HepG2 (cell line): ENCODE measurements around the gene EIF5. TPM values are rescaled to one million over a fixed set of nuclear protein-coding genes. Genes with fewer than 3 reads are reported as not detected.

Source experiments
- ELF4 ChIP-seq: sonication (generic); formaldehyde crosslinking; IDR thresholded peaks from 2 replicates; pipeline ENCODE4 v1.5.0; 2020; ENCODE audit warnings: missing genetic modification reagents, mild to moderate bottlenecking, moderate library complexity, borderline replicate concordance
- ETV5 ChIP-seq: IDR thresholded peaks from 2 replicates; pipeline ENCODE4 v1.6.1; 2018; ENCODE audit warnings: missing biosample characterization, missing genetic modification reagents, inconsistent platforms, borderline replicate concordance
- GMEB1 ChIP-seq: sonication (generic); formaldehyde crosslinking; IDR thresholded peaks from 2 replicates; pipeline ENCODE4 v1.5.1; 2020; ENCODE audit warnings: missing genetic modification reagents, mild to moderate bottlenecking, borderline replicate concordance
- HBP1 ChIP-seq: IDR thresholded peaks from 2 replicates; pipeline ENCODE4 v1.6.1; 2016; ENCODE audit warnings: low read depth, control low read depth
- HES4 ChIP-seq: sonication (generic); formaldehyde crosslinking; IDR thresholded peaks from 2 replicates; pipeline ENCODE4 v1.9.0; 2021; ENCODE audit warnings: mild to moderate bottlenecking, missing genetic modification reagents, borderline replicate concordance
- HNRNPLL ChIP-seq: fragments of 200-400 bp; formaldehyde crosslinking; IDR thresholded peaks from 2 replicates; pipeline ENCODE4 v1.6.1; 2017; ENCODE audit warnings: mild to moderate bottlenecking, low read depth, low read length; ENCODE audit not compliant: poor library complexity, severe bottlenecking
- IRF2 ChIP-seq: IDR thresholded peaks from 2 replicates; pipeline ENCODE4 v1.6.1; 2018; ENCODE audit warnings: missing genetic modification reagents, missing compliant biosample characterization
- MAZ ChIP-seq, 2 experiments: sonication (generic) in 1 of 2; formaldehyde crosslinking in 1 of 2; IDR thresholded peaks; 2 replicates each; pipeline versions ENCODE4 v1.5.0 to v1.6.1; 2012 to 2020; ENCODE audit warnings: low read depth in 2 of 2, mild to moderate bottlenecking in 2 of 2, borderline replicate concordance in 1 of 2, improper control_type of control experiment in 1 of 2, low read length in 1 of 2, missing genetic modification reagents in 1 of 2, moderate library complexity in 1 of 2
- PBX2 ChIP-seq: IDR thresholded peaks from 2 replicates; pipeline ENCODE4 v1.6.1; 2016; ENCODE audit warnings: control low read depth
- TFDP2 ChIP-seq: sonication (generic); formaldehyde crosslinking; IDR thresholded peaks from 2 replicates; pipeline ENCODE4 v1.4.0; 2020; ENCODE audit warnings: missing genetic modification reagents
- TGIF2 ChIP-seq: IDR thresholded peaks from 2 replicates; pipeline ENCODE4 v1.6.1; 2016; ENCODE audit warnings: control low read depth, missing compliant biosample characterization
- TMF1 ChIP-seq: sonication (generic); formaldehyde crosslinking; IDR thresholded peaks from 2 replicates; pipeline ENCODE4 v1.8.1; 2022; ENCODE audit warnings: low read depth, missing genetic modification reagents
- U2AF2 ChIP-seq: fragments of 200-400 bp; formaldehyde crosslinking; IDR thresholded peaks from 2 replicates; pipeline ENCODE4 v1.6.1; 2017; ENCODE audit warnings: low read depth, mild to moderate bottlenecking, low read length
- ZFY ChIP-seq: sonication (generic); formaldehyde crosslinking; IDR thresholded peaks from 2 replicates; pipeline ENCODE4 v1.4.0; 2020; ENCODE audit warnings: missing genetic modification reagents
- ZMYM4 ChIP-seq: sonication (generic); formaldehyde crosslinking; IDR thresholded peaks from 2 replicates; pipeline ENCODE4 v1.8.1; 2023; ENCODE audit warnings: mild to moderate bottlenecking, missing genetic modification reagents
- ZNF260 ChIP-seq: sonication (generic); formaldehyde crosslinking; IDR thresholded peaks from 2 replicates; pipeline ENCODE4 v1.4.0; 2020; ENCODE audit warnings: missing genetic modification reagents, low read depth, mild to moderate bottlenecking, borderline replicate concordance
- ZNF280B ChIP-seq: sonication (generic); formaldehyde crosslinking; IDR thresholded peaks from 2 replicates; pipeline ENCODE4 v1.5.0; 2020; ENCODE audit warnings: missing genetic modification reagents, mild to moderate bottlenecking, borderline replicate concordance
- ZNF766 ChIP-seq: sonication (generic); formaldehyde crosslinking; IDR thresholded peaks from 2 replicates; pipeline ENCODE4 v1.5.0; 2020; ENCODE audit warnings: missing genetic modification reagents, borderline replicate concordance
- polyA plus RNA-seq, 8 experiments: library from polyadenylated mRNA; depleted of rRNA in 3 of 8; stranded (reverse) in 7 of 8; unstranded in 1 of 8; fragments of >200 nt; fragmentation: Illumina TruSeq in 4 of 8; extraction: Trizol in 4 of 8; gene quantifications; 2 replicates each; pipeline versions ENCODE4 v1.2.1 to v1.2.3, GENCODE V29; 2011 to 2016; ENCODE audit warnings: low read depth in 4 of 8, missing spikeins in 1 of 8, mixed read lengths in 1 of 8; ENCODE audit not compliant: insufficient read depth in 1 of 8
- total RNA-seq, 5 experiments: library from RNA; depleted of rRNA; stranded (reverse); fragments of >200 nt; fragmentation: Illumina TruSeq; extraction: Trizol; gene quantifications; 2 replicates each; pipeline ENCODE4 v1.2.3, GENCODE V29; 2016; ENCODE audit warnings: low read depth in 1 of 5

Gene EIF5
- total and polyA plus RNA-seq, 2 of the 13 experiments (the other 11 are each of a cell fraction or from before 2014, with no cell fraction given) = 189 to 281 TPM

- no peak for TF ChIP-seq PBX2 (CRISPR knock-in tag)
- TF ChIP-seq IRF2 (CRISPR knock-in tag) = peak; percentile 26; the same call in 1 of the 2 replicates
- TF ChIP-seq GMEB1 (CRISPR knock-in tag) = peak; percentile 43; the same call in 1 of the 2 replicates
- TF ChIP-seq TGIF2 = 0 out of 2 replicates have a peak, but pooled peaks have one; percentile 21
- no peak for TF ChIP-seq ELF4 (CRISPR knock-in tag)
- TF ChIP-seq HBP1 (CRISPR knock-in tag) = no peak
- peak; percentile 54; the same call in 1 of the 2 replicates for TF ChIP-seq TFDP2 (CRISPR knock-in tag)
- TF ChIP-seq ETV5 (CRISPR knock-in tag) = peak; percentile 76; the same call in 1 of the 2 replicates
- peak; percentile 55; the same call in 1 of the 2 replicates for TF ChIP-seq ZNF280B (CRISPR knock-in tag)
- TF ChIP-seq ZNF260 (CRISPR knock-in tag) = 0 out of 2 replicates have a peak, but pooled peaks have one; percentile 31
- peak; percentile 44 for TF ChIP-seq HNRNPLL
- peak; percentile 62; the same call in 1 of the 2 replicates for TF ChIP-seq ZMYM4 (CRISPR knock-in tag)
- TF ChIP-seq MAZ (IDR thresholded peaks at IDR 0.05; ENCODE audit: borderline replicate concordance, low read depth, low read length) = 0 out of 2 replicates have a peak, but pooled peaks have one; percentile 9
- peak; percentile 69; the same call in 1 of the 2 replicates for TF ChIP-seq MAZ (CRISPR knock-in tag; IDR thresholded peaks at IDR 0.05; ENCODE audit: low read depth)
- TF ChIP-seq ZNF766 (CRISPR knock-in tag) = no peak
- 0 out of 2 replicates have a peak, but pooled peaks have one; percentile 18 for TF ChIP-seq HES4 (CRISPR knock-in tag)
- TF ChIP-seq ZFY (CRISPR knock-in tag) = peak; percentile 78
- peak; percentile 85 for TF ChIP-seq U2AF2
- TF ChIP-seq TMF1 (CRISPR knock-in tag) = peak; percentile 16; the same call in 1 of the 2 replicates
These were observed 51.3 kb downstream of the EIF5 start, which contains the start of gene MARK3 (continued) for GRCh38 chr14:103385152-103385928.
